ENCODE measurements around the gene PIAS4.

- TF ChIP-seq, protein P1, sequence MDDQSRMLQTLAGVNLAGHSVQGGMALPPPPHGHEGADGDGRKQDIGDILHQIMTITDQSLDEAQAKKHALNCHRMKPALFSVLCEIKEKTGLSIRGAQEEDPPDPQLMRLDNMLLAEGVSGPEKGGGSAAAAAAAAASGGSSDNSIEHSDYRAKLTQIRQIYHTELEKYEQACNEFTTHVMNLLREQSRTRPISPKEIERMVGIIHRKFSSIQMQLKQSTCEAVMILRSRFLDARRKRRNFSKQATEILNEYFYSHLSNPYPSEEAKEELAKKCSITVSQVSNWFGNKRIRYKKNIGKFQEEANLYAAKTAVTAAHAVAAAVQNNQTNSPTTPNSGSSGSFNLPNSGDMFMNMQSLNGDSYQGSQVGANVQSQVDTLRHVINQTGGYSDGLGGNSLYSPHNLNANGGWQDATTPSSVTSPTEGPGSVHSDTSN (CRISPR knock-in tag; IDR thresholded peaks at IDR 0.05; ENCODE audit: borderline replicate concordance), result no peak
- TF ChIP-seq EZH2 (conservative IDR thresholded peaks at IDR 0.05; ENCODE audit: low read depth, low read length) (no peak), ZNF124 (CRISPR knock-in tag; IDR thresholded peaks at IDR 0.05) (no peak)
These were observed 43.0 kb upstream of the PIAS4 start for GRCh38 chr19:3964256-3965194.

Measured in HepG2 (cell line).